ENCODE measurements around the gene CHPF2. TPM values are rescaled to one million over a fixed set of nuclear protein-coding genes. Genes with fewer than 3 reads are reported as not detected.

CHPF2 gene
- total RNA-seq, 4 donors from 2014 or later, result 11.1 to 16.1 (median 14.1) TPM

- ATAC-seq, result peak in 1 of 2 donors; percentile 25
- in situ Hi-C loops (cut with MboI; ENCODE audit: low sequenced_read_pairs in 4 of 4) (no loop called here), intact Hi-C loops (cut with DNase I; ENCODE audit: low total_unique reads) (no loop called here)
- Histone ChIP-seq H3K36me3 (peaks cover 0 to 11% of the 10 kb centered on the region in 2 donors), H3K4me3 (no peak overlapping the region), H3K4me1 (no peaks in the 10 kb centered on the region), H3K9me3 (no peaks in the 10 kb centered on the region), H3K27ac (no peak overlapping the region), H3K27me3 (peaks cover 7 to 24% (median 17%) of the 10 kb centered on the region in 3 donors)
- TF ChIP-seq CTCF (IDR thresholded peaks at IDR 0.05 in 4 of 5, conservative IDR thresholded peaks at IDR 0.05 in 1 of 5) (no peak), POLR2A (IDR thresholded peaks at IDR 0.05) (no peak)
- no peak for DNase-seq
Measured at GRCh38 chr7:151207804-151208203, 24.5 kb upstream of the CHPF2 start.

- peak in 1 of 2 donors; percentile 16 for ATAC-seq
- Histone ChIP-seq H3K4me1 (no peaks in the 10 kb centered on the region), H3K27ac (no peak overlapping the region), H3K4me3 (no peak overlapping the region), H3K9me3 (no peaks in the 10 kb centered on the region), H3K27me3 (peaks cover 7 to 22% (median 17%) of the 10 kb centered on the region in 3 donors), H3K36me3 (peaks cover 0 to 17% of the 10 kb centered on the region in 2 donors)
- intact Hi-C loops (cut with DNase I; ENCODE audit: low total_unique reads), result no loop called here
- no peak for TF ChIP-seq CTCF (IDR thresholded peaks at IDR 0.05 in 4 of 5, conservative IDR thresholded peaks at IDR 0.05 in 1 of 5)
- no peak for TF ChIP-seq POLR2A (IDR thresholded peaks at IDR 0.05)
- in situ Hi-C loops (cut with MboI; ENCODE audit: low sequenced_read_pairs in 4 of 4), result no loop called here
- DNase-seq, result no peak
Measured at GRCh38 chr7:151208253-151208862, 23.9 kb upstream of the CHPF2 start.

GRCh38 chr7:151209588-151209987 lies 22.7 kb upstream of the CHPF2 start:
- Histone ChIP-seq H3K36me3 (peaks cover 0 to 29% of the 10 kb centered on the region in 2 donors), H3K27ac (no peak overlapping the region), H3K4me3 (no peak overlapping the region), H3K27me3 (peaks cover 1 to 14% (median 13%) of the 10 kb centered on the region in 3 donors), H3K9me3 (no peaks in the 10 kb centered on the region), H3K4me1 (no peaks in the 10 kb centered on the region)
- no peak for ATAC-seq
- intact Hi-C loops (cut with DNase I; ENCODE audit: low total_unique reads) (no loop called here), in situ Hi-C loops (cut with MboI; ENCODE audit: low sequenced_read_pairs in 4 of 4) (no loop called here)
- DNase-seq, result no peak
- TF ChIP-seq POLR2A (IDR thresholded peaks at IDR 0.05) (no peak), CTCF (IDR thresholded peaks at IDR 0.05 in 4 of 5, conservative IDR thresholded peaks at IDR 0.05 in 1 of 5) (no peak)

DNA sequence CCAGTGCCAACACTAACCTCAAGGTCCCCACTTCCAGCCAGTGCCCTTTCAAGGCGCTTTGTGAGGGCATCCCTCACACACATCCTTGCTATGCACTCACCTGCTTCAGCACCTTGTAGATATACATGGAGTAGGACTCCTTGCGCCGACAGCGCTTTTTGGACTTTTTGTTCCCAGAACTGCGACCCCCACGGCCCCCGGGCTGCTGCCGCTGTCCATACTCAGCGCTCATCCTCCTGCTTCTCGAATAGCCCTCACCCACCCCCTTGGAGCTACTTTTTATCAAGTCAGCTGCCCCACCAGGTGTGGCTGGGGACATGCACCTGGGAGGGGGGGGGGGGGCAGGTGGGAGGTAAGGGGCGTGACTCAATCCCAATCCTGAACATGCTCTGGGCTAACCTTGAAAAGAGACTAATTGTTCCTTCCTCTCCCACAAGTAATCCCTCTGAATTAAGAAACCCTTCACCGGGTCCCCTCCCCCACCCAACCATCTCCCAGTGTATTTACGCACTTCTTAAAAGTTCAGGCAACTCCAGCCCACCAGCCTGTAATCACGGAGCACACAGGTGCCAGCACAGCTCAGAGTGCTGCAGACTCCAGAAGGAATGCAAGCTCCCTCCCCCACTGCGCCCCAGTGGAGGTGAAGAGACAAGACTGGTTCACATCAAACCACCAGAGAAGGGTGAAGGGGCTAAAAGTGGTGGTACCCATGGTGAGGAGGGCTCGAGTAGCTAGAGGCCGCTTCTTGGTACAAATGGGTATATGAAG lies 22.0 kb upstream of the CHPF2 start, which contains the start of gene H2BK1:
Gene H2BK1 (minus strand): TSS at position 402 of the 768 bp plus-strand sequence. CDS start 170 bp downstream, at position 232.
- ATAC-seq, result no peak
- Histone ChIP-seq H3K4me1 (no peaks in the 10 kb centered on the region), H3K27ac (no peak within 1 kb of the TSS), H3K36me3 (peaks cover 0 to 36% of the 10 kb centered on the region in 2 donors), H3K9me3 (no peaks in the 10 kb centered on the region), H3K27me3 (peaks cover 0 to 10% (median 6%) of the 10 kb centered on the region in 3 donors), H3K4me3 (no peak within 1 kb of the TSS)
- DNase-seq, result no peak
- TF ChIP-seq CTCF (IDR thresholded peaks at IDR 0.05 in 4 of 5, conservative IDR thresholded peaks at IDR 0.05 in 1 of 5) (no peak), POLR2A (IDR thresholded peaks at IDR 0.05) (no peak)
- in situ Hi-C loops (cut with MboI; ENCODE audit: low sequenced_read_pairs in 4 of 4), result no loop called here
- intact Hi-C loops (cut with DNase I; ENCODE audit: low total_unique reads), result no loop called here

All from gastrocnemius medialis (tissue), 4 donors.